DMS114 treated with DMSO at 0.1 percent for 48 hours (cell line): ENCODE measurements around the gene KIF20B.
A peak's percentile ranks its signal among the peaks of the same experiment; 100 is the strongest.
"Not testable (repeated sequence)": the region's sequence is repeated elsewhere in the genome, so short reads cannot be mapped to it uniquely, and the experiment has no call there.

Experiments
- DNase-seq: peaks from one replicate; lab custom pipeline; 2025; ENCODE audit not compliant: unreplicated experiment; lab: John Stamatoyannopoulos, UW

KIF20B gene

DNA sequence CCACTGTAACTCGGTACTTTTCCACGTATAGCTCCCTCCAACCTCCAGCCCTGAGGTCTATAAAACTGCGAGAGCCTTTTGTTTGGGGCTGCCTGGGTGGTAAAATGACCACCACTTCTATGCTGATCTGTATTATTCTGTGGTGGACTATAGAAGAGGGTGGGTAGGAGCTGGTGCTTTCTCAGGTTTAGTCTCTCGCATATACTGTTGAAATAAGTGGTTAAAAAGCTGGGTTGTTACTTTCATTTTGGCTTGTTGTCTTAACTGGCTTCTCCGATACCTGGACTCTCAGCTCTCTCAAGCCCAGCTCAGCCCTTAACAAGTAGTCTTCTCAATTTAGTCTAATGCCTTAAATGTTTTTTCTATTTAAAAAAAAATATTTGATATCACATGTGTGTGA lies 70.3 kb downstream of the KIF20B start:
- no peak for DNase-seq

DNA sequence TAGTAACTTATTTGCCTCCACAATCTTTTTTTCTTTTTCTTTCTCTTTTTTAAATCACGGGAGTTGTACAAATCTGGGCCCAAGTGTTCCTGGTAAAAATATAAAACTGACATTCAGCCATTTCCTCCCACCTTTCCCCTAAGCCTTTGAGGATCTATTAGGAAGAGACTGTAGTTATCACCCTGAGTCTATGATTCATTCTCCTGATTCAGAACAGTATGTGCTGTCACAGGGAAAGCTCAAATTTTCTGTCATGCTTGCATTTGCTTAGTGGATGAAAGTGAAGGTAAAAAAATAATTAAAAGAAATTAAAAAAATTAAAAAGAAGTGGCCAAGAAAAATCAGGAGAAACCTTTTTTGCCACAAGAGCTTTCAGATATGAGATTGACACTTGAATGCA lies 71.7 kb downstream of the KIF20B start:
- no peak for DNase-seq

DNA sequence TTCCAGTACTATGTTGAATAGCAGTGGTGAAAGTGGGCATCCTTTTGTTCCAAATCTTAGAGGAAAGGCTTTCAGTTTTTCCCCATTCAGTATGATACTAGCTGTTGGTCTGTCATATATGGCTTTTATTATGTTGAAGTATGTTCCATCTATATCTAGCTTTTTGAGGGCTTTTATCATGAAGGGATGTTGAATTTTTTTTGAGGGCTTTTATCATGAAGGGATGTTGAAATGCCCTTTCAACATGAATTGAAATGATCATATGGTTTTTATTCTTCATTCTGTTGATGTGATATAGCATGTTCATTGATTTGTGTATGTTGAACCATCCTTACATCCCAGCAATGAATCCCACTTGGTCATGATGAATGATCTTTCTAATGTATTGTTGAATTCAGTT lies 75.3 kb downstream of the KIF20B start:
- no peak for DNase-seq

DNA sequence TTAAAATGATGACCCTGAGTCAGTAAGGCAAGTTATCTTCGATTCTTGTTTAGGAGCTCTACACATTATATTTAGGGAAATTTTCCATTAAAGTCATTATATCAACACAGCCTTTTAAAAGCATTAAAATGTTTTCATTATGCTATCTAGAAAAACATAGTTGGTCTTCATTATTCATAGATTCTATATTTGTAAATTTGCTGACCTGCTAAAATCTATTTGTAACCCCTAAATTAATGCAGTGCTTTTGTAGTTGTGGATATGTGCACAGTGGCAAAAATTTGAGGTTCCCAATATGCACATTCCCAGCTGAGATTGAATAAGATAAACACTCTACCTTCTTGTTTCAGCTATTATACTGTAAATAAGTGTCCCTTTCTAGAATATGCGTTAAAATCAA lies 81.1 kb downstream of the KIF20B start:
- DNase-seq, result no peak

DNA sequence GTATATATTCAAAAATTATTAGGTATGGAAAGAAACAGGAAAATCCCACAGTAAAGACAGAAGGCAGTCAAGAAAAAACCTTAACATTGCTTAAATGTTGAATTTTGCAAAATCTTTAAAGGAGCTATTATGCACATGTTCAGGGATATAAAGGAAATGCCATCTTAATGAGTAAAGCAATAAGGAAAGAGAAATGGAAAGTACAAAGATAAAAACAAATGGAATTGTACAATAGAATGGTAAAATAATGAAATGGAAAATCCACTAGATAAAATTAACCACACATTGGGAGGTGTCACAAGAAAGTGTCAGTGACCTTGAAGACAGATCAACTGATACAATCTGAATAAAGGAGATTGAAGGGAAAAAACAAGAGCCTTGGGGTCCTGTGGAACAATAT lies 82.0 kb downstream of the KIF20B start:
- DNase-seq, result no peak

DNA sequence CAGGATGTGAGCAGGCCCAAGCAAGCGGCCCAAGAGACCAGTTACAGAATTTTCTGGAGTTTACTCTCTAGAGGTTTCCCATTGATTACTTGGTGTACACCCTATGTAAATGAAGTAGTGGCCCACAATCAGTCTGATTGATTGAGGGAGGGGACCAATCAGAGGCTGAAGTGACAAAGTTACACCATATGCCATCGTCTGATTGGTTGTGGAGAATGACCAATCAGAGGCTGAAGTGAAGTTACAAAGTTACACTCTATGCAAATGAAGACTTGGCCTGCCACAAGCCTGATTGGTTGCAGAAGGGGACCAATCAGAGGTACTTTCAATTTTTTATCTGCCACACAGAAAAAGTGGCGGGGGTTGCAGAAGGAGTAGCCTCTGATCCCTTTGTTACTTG lies 83.7 kb downstream of the KIF20B start:
- no peak for DNase-seq

DNA sequence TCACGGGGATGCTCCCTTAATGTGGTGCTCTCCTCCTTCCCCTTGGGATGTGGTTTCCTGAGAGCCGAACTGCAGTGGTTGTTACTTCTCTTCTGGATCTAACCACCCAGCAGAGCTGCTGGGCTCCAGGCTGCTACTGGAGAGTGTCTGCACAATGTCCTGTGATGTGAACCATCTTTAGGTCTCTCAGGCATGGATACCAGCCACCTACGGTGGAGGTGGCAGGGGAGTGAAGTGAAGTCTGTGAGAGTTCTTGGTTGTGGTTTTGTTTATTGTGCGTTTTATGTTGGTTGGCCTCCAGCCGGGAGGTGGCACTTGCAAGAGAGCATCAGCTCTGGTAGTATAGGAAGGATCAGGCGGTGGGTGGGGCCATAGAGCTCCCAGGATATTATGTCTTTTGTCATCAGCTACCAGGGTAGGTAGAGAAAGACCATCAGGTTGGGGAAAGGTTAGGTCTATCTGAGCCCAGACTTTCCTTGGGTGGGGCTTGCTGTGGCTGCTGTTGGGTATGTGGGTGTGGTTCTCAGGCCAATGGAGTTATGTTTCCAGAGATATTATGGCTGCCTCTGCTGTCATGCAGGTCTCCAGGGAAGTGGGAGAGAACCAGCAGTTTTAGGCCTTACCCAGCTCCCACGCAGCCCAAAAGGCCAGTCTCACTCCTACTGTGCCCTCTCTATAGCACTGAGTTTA lies 87.9 kb downstream of the KIF20B start:
- DNase-seq, result no peak

DNA sequence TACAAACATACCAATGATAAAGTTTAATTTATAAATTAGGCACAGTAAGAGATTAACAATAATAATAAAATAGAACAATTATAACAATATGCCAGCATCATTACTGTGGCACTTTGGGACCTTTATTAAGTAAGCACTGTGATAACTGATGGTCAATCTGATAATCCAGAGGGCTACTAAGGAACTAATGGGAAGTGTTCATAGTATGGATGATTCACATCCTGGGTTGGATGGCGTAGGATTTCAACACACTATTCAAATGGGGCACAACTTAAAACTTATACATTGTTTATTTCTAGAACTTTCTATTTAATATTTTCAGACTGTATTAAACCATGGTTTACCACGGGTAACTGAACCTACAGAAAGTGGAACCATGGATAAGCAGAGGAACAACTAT lies 90.8 kb downstream of the KIF20B start:
- DNase-seq, result no peak

DNA sequence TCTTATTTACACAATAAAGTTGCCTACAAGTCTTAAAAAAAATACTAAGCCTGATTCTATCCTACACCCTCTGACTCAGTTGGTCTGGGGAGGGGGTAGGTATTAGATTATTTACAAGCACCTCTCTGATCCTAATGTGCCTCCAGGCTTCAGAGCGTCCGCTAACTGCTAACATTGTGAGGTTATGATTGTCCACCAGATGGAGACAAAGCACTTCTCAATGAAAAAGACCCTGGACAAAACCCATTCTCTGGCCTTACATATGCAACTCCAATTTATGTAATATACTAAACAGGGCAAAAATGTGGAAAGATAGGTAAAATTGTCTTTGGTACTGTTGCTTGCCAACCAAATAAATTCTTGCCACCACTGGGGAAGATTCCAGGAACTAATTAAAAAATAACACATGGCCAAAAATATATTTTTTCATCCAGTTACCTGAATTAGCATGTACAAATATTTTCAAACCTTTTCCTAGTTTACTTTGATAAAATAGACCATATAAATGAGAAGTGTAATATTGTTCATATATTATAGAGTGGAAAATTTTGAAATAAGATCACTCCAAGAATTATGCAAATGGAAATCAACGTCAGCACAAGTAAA lies 92.4 kb downstream of the KIF20B start:
- DNase-seq, result peak; percentile 63

DNA sequence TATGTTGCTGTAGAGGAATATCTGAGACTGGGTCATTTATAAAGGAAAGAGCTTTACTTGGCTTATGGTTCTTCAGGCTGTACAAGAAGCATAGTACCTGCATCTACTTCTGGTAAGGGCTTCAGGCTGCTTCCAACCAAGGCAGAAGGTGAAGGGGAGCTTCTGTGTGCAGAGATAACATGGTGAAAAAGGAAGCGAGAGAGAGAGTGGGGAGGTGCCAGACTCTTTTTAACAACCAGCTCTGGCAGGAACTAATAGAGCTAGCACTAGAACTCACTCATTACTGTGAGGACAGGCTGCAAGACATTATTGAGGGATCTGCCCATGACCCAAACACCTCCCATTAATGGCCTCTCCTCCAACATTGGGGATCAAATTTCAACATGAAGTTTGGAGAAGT lies 94.5 kb downstream of the KIF20B start:
- no peak for DNase-seq

DNA sequence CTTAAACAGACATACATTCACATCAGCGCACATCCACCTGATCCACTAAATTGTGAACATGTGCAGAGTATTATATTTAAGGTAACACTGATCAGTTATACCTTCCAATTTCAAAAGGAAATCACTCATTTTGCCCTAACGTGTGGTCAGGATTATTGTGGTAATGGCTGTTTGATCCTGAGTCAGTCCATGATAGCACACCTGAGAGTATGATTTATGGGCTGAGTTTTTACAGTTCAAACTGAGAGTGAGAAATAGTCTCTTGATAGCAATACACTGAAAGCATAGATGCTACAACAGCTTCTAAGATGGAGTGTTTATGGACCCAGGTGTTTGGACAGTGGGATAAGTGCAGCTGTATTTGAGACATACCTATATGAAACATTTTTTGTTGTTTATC lies 96.7 kb downstream of the KIF20B start:
- no peak for DNase-seq

DNA sequence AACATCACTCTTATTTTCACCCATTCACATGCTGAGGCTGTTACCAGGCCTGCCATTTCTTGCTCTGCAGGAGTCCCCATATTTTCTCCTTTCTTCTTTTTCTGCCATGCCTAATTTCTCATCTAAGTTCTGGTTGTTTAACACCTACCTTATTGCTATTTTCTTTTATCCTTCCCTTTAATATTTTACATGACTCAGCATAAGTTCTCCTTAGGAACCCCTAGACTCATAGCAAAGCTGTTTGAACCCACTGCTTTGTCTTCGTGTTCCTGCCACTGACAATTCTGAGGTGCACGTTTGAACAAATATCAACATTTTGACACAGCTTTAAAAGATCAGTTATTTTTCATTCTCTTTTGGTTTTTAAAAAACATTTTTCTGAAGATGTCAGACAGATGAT lies 98.2 kb downstream of the KIF20B start:
- no peak for DNase-seq

DNA sequence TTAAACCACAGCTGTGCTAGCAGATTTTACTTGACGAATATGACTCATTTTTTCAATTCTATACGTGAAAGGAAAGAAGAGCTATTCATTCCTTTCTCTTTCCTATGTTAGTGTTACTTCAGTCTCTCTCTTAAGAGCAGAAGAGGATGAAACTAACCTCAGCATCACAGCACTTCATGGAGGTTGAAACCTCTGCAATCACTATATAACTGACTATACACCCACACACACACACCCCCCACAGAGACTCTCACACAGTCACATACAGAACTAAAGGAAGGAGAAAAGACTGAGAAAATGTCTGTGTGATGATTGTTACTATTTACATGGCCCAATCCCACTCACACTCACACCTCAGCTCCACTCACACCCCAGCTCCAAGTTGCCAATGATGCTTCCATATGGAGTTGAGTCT lies 104.2 kb downstream of the KIF20B start:
- DNase-seq, result no peak

DNA sequence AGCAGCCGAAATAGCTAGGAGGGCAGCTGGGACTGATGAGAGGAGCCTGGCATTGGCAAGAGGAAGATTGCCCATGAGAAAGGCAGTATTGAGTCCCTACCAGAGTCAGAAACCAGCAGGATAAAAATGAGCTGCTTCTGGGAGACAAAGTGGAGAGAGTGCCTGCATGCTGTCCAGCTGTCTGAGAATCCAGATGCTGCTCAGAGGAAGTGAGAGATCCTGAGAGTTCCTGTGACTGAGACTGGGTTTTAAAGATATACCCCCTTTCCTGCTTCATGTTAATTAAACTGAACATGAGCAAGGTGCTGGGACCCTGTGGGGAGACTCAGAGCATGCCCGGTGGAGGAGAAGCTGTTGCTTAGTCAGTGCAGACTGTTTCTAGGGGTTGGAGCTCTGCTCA lies 107.5 kb downstream of the KIF20B start:
- DNase-seq, result no peak

DNA sequence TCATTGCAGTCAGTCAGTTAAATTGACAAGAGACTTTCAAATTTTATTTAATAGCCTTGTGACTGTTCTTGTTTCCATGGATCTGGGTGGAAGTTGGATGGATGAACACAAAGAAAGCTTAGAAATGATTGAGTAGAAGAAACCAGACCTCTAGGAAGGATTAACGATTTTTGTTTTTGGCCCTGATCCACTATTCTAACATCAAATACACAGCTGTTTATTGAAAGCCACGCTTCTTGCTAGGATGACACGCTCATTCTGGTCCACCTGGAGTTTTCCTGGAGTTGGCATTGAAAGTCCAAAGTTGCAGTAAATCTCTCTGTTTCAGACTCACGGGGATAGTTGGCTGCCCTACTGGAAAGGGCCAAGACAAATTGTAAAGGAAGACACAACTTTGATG lies 108.4 kb downstream of the KIF20B start:
- no peak for DNase-seq

DNA sequence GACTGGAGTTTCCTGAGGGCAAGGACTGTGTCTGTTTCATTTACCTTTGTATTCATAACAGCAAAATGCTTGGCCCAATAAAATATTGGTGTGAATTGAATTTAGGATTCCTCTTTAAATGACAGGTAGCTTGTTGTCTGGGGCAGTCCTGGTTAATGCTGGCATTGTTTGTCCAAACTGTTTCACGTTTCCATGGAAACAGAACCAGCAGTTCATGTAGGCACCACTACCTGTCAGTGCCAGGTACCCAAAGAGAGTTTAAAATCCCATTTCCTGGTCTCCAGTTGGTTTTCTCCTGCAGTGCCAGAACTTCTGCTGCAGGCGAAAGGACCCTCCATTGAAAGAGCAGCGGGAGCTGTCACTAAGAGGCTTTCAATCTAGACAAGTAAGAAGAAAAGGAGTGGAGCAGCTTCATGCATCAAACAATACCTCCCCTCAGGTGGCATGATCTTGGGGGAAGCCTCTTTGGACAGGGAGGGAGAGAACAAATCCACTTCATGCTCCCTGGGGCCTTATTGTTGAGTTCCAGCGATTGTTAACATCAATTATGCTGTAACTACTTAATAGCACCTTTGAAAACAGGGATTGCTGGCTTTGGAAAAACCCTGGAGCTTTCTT lies 109.6 kb downstream of the KIF20B start:
- DNase-seq, result no peak

DNA sequence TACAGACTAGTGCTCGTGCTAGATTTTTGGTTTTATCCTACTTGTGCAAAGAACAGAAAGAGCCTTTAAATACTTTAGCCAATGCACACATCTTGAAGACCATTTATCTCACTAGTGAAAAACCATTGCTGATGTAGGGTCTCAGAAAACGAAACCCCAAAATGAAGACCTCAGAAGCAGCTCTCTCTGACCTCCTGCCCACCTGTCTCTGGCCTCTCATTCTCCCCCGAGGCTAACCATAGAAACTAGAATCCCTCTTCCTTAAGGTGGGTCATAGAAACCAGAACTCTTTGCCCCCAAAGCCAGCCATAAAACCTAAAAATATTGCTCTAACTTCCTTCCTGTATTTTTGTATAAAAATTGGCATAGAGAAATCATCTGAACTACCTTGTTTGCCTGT lies 112.2 kb downstream of the KIF20B start:
- DNase-seq, result no peak

DNA sequence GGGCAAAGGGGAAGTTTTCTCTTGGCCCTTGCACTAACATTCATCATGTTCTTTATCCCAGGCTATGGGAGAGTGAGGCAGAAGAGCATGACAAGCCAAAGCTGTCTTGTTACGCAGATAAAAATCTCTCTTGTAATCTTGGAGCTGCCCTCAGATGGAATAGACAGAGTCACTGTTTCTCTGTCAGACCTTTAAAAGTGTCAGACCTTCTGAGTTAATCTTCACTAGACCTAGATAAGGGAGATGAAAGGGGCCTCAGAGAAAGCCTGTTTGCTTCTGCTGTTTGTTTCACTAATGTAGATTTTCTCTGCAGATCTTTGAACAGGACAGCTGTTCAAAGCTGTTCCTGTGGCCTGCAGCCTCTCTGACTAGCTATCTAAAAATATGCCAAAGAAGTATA lies 112.9 kb downstream of the KIF20B start:
- DNase-seq, result no peak

DNA sequence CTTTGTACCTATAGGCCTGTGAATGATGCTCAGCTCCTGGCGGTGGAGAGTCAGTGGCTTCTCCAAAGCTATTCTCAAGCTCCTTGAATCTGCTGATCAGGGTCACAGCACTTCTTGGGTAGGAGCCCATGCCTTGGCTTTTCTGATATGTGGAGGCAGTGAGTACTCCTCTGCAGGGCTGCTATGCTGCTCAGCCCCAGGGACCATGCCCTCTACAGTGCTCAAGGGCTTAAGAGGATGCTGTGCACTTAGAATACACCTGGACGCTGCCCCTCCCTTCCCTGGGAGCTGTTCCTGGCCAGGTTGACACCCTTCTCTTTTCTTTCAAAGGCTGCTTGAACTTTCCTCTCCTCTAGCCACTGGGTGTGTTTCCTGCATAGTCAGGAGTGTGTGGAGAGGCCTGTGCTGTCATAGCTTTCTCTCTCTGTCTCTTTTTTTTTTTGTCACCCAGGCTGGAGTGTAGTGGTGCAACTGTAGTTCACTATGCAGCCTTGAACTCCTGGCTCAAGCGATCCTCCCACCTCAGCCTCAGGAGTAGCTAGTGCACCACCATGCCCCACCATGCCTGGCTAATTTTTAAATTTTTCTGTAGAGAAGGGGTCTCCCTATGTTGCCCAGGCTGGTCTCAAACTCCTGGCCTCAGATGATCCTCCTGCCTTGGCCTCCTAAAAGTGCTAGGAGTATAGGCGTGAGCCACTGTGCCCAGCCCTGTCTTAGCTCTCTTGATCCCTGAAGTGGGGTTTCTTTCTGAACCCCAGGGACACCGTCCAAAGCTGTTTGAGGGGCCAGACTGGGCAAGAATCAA lies 113.9 kb downstream of the KIF20B start:
- DNase-seq, result no peak

DNA sequence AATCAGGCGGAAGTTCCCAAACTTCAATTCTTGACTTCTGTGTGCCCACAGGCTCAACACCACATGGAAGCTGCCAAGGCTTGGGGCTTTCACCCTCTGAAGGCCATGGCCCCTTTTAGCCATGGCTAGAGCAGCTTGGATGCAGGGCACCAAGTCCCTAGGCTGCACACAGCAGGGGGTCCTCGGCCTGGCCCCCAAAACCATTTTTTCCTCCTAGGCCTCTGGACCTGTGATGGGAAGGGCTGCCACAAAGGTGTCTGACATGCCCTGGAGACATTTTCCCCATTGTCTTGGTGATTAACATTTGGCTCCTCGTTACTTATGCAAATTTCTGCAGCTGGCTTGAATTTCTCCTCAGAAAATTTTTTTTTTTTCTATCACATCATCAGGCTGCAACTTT lies 117.6 kb downstream of the KIF20B start:
- not testable (repeated sequence) for DNase-seq
